8988T (cell line): ENCODE results near the gene ADAMTS14.
"Not testable (repeated sequence)": the region's sequence is repeated elsewhere in the genome, so short reads cannot be mapped to it uniquely, and the experiment has no call there.

ENCODE experiments used
- DNase-seq: peaks from one replicate; pipeline ENCODE4 v3.0.0; 2011

ADAMTS14 gene, protein sequence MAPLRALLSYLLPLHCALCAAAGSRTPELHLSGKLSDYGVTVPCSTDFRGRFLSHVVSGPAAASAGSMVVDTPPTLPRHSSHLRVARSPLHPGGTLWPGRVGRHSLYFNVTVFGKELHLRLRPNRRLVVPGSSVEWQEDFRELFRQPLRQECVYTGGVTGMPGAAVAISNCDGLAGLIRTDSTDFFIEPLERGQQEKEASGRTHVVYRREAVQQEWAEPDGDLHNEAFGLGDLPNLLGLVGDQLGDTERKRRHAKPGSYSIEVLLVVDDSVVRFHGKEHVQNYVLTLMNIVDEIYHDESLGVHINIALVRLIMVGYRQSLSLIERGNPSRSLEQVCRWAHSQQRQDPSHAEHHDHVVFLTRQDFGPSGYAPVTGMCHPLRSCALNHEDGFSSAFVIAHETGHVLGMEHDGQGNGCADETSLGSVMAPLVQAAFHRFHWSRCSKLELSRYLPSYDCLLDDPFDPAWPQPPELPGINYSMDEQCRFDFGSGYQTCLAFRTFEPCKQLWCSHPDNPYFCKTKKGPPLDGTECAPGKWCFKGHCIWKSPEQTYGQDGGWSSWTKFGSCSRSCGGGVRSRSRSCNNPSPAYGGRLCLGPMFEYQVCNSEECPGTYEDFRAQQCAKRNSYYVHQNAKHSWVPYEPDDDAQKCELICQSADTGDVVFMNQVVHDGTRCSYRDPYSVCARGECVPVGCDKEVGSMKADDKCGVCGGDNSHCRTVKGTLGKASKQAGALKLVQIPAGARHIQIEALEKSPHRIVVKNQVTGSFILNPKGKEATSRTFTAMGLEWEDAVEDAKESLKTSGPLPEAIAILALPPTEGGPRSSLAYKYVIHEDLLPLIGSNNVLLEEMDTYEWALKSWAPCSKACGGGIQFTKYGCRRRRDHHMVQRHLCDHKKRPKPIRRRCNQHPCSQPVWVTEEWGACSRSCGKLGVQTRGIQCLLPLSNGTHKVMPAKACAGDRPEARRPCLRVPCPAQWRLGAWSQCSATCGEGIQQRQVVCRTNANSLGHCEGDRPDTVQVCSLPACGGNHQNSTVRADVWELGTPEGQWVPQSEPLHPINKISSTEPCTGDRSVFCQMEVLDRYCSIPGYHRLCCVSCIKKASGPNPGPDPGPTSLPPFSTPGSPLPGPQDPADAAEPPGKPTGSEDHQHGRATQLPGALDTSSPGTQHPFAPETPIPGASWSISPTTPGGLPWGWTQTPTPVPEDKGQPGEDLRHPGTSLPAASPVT

DNA sequence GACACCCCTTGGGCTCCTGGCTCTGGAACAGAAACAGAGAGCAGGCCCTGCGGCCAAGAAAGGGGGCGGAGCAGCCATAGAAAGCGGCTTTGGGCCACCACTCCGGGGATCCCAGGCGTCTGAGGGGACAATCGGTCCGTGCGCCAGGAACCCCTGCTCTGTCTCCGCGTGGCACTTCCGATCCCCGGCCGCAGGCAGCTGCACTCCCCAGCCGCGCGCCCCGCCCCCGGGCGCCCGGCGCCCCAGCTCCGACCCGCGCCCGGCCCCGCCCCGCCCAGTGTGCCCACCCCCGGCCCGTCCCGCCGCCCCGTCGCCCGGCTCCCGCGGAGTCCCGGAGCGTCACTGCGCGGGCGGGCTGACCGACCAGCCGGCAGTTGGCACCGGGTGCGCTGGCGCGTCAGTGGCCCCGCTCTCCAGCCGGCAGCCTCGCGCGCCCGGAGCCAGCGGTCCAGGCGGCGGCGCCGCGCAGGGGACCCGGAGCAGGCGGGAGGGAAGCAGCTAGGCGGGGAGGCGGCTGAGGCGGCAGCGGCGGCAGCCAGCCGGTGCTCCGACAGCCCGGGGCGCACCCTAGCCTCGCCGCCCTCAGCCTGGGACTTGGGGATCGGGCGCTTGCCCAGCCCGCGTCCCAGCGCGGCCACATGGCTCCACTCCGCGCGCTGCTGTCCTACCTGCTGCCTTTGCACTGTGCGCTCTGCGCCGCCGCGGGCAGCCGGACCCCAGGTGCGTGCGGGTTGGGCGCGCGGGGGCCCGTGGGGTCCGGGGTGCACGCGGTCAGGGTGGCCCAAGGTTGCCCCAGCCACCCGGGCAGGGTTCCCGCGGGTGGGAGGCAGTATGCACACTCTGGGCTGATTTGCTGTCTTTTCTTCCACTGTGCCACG, at the start of gene ADAMTS14:
TSS of gene ADAMTS14 (plus strand) at position 342 of the 878 bp plus-strand sequence. CDS start at position 639, 297 bp downstream.
- peak; percentile 84 for DNase-seq

DNA sequence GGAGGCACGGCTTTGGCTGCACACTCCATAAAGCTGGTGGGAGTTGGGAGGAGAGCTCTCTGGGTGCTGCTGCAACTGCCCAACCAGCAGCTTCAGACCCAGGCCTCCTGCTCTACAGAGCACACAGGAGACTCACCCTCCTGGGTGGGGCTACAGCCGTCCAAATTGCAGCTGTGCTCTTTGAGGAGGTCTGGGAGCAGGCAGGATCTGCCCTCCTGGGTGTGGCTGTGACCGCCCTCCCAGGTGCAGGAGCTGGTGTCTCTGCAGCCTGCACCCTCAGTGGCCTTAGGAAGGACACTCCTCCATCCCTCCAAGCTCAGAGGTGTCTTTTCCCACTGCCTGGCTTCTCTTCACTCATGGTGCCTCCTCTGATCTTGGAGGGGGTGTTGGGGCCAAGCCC, 49.8 kb upstream of the ADAMTS14 start:
- DNase-seq, result no peak

- no peak for DNase-seq
Observed at GRCh38 chr10:70622981-70623844, 49.1 kb upstream of the ADAMTS14 start.

DNA sequence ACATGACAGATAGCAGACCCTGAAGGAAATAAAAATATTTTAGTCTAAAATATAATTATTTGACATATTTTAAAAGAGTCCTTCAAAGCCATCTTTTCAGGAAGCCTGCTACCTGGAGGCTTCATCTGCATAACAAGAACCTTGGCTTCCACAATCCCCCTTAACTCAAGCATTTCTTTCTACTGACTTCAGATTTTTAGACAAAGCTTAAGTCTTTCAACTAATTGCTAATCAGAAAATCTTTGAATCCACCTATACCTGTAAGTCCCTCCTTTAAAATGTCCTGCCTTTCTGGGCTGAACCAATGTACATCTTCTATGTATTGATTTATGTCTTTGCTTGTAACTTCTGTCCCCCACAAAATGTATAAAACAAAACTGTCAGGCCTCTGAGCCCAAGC, 46.2 kb upstream of the ADAMTS14 start:
- DNase-seq, result no peak

GRCh38 chr10:70629338-70629737, 43.0 kb upstream of the ADAMTS14 start:
- DNase-seq, result no peak

- not testable (repeated sequence) for DNase-seq
Observed at GRCh38 chr10:70631735-70632134, 40.6 kb upstream of the ADAMTS14 start.

DNA sequence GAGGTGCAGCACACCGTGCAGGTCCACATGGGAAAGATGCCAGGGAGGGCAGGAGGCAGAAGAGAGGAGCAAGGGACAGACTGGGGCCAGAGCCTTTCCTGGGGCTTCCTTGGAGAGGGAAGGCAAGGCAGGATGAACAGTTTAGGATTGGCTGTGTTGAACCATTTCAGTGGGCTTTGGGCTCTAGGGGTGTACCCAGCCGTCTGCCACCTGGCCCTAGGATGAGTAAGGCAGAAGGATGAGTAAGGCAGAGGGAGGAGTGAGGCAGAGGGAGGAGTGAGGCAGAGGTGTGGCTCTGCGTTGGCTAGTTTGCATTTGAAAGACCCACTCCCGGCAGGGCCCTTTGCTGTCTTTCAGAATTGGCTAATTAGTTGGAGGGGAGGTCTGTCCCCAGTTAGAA, 38.3 kb upstream of the ADAMTS14 start:
- no peak for DNase-seq

- not testable (repeated sequence) for DNase-seq
Observed at GRCh38 chr10:70634515-70634914, 37.8 kb upstream of the ADAMTS14 start.

- not testable (repeated sequence) for DNase-seq
Observed at GRCh38 chr10:70639640-70640383, 32.5 kb upstream of the ADAMTS14 start.

DNA sequence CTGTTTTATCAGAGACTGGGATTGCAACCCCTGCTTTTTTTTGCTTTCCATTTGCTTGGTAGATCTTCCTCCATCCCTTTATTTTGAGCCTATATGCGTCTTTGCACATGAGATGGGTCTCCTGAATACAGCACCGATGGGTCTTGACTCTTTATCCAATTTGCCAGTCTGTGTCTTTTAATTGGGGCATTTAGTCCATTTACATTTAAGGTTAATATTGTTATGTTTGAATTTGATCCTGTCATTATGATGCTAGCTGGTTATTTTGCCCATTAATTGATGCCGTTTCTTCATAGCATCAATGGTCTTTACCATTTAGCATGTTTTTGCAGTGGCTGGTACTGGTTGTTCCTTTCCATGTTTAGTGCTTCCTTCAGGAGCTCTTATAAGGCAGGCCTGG, 29.0 kb upstream of the ADAMTS14 start:
- DNase-seq, result not testable (repeated sequence)

GRCh38 chr10:70644959-70645358, 27.3 kb upstream of the ADAMTS14 start:
- not testable (repeated sequence) for DNase-seq

DNA sequence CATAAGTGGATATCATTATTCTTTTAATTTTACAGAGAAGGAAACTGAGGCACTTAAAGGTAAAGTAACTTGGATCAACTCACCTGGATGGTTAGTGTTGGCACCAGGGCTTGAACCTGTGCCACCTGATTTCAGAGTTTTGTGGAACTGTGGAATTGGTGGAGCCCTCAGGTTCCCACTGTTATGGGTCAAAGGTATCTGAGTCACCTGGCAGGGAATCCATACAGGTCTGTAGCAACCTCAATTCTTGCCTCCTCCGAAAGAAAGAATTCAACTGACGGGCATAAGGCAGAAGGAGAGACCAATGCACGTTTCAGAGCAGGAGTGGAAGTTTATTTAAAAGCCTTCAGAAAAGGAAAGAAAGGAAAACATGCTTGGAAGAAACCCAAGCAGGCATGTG, 25.2 kb upstream of the ADAMTS14 start:
- DNase-seq, result no peak

- no peak for DNase-seq
Observed at GRCh38 chr10:70648427-70648826, 23.9 kb upstream of the ADAMTS14 start.

DNA sequence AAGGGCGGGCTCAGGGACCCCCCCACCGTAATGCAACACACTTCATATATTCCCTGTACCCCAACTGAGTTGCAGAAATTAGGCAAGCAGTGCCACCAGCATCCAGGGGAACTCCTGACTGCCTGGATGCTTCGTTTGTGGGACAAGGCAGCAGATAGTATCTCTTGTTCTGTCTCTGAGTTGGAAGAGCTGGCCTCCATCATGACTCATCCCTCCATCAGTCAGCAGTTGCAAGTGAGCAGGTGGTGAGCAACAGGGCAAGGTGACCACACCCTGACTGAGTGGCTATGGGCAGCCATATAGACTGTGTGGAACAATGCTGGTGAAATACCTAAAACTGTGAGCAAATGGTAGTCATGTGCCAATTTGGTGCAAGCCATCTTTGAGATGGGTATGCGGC, 22.8 kb upstream of the ADAMTS14 start:
- peak; percentile 51 for DNase-seq

GRCh38 chr10:70650104-70650503, 22.2 kb upstream of the ADAMTS14 start:
- no peak for DNase-seq

DNA sequence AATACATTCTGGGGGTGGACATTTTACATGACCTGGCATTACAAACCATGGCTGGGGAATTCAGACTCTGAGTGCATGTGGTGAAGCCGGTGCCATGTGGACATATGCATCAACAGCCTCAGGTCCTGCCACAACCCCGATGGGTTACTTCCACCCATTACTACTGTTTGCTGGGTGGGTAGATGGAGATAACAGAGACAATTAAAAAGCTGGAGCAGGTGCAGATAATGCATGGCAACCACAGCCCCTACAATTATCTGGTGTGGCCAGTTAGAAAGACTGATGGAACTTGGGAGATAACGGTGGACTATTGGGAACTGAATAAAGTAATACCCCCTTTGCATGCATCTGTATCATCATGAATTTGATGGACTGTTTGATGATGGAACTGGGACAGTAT, 21.6 kb upstream of the ADAMTS14 start:
- no peak for DNase-seq

GRCh38 chr10:70651661-70652060, 20.6 kb upstream of the ADAMTS14 start:
- no peak for DNase-seq

DNA sequence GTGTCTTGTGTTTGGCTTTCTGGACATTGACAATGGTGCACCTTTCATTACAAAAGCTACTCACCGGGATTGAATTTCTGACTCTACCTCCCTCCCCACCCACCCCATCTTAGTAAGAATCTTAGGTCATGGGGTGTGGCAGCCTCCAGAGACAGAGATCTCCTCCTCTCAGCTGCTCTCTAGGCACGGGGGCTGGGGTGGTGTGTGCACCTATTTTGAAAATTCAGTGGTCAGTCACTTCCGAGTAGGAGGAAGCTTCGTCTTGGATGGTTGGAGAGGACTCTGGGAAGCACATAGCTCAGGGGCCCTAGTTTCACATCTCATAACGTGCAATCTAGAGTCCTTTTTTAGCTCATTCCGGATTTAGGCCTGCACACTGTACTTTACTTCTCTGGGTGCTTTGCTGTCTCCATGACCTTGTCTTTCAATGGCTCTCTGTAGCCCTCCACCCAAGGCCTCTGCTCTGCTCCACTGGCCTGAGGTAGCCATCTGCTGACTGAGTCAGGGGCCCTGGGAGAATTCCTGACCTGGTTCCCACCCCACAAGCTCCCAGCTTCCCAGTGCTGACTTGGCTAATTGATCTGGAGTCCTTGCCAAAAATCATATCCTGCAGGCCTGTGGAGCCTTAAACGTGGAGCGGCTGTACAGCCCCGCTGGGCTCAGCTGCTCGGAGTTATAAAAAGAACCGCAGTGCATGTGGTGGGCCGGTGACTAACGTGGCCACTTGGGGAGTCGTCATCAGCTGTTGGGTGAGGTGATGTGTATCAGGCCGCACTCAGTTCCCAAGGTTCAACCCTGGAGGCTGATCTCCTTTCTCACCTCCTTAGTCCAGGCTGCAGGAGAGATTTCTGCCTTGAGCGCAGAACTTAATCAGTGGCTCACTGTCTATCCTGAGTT, 19.3 kb upstream of the ADAMTS14 start:
- DNase-seq, result no peak

DNA sequence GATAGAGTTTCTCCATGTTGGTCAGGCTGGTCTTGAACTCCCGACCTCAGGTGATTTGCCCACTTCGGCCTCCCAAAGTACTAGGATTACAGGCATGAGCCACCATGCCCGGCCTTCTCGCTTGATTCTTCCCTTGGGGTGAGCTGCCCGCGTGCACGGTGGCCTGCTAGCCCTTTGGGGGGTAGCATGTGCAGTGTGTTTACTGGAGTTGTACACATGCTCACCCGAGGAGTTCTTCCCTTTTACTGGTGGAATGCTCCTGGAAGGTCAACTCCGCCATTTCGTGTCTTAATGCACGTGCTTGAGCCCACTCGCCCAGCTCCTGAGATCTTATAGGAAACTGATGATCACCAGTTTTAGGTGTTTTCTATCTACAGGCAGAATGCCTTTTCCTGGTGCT, 17.0 kb upstream of the ADAMTS14 start:
- DNase-seq, result no peak
